IPS-20b (cell line): Measurements from ENCODE around the gene GPC3.
"Not testable (repeated sequence)": the region's sequence is repeated elsewhere in the genome, so short reads cannot be mapped to it uniquely, and the experiment has no call there.

Source experiments
- H3K27ac ChIP-seq: one replicate; pipeline ENCODE4 v1.5.1; 2013; ENCODE audit warnings: low read length
- H3K27me3 ChIP-seq: 2 replicates; pipeline ENCODE4 v1.6.1; 2013; ENCODE audit warnings: mild to moderate bottlenecking, low read length, inconsistent platforms; ENCODE audit not compliant: insufficient read depth
- H3K36me3 ChIP-seq: 2 replicates; pipeline ENCODE4 v1.6.1; 2013; ENCODE audit warnings: low read depth, mild to moderate bottlenecking, inconsistent platforms, low read length, moderate library complexity; ENCODE audit not compliant: insufficient read depth
- H3K4me1 ChIP-seq: 2 replicates; pipeline ENCODE4 v1.6.1; 2013; ENCODE audit warnings: mild to moderate bottlenecking, control low read depth, inconsistent platforms, low read length, moderate library complexity; ENCODE audit not compliant: insufficient read depth
- H3K4me3 ChIP-seq: 2 replicates; pipeline ENCODE4 v1.5.1; 2013; ENCODE audit warnings: mild to moderate bottlenecking, low read length, inconsistent platforms
- H3K9ac ChIP-seq: 2 replicates; pipeline ENCODE4 v1.6.1; 2013; ENCODE audit warnings: low read depth, mild to moderate bottlenecking, inconsistent platforms, low read length, moderate library complexity
- H3K9me3 ChIP-seq: 2 replicates; pipeline ENCODE4 v1.6.1; 2013; ENCODE audit warnings: mild to moderate bottlenecking, low read depth, low read length, inconsistent platforms; ENCODE audit not compliant: insufficient read depth

Gene GPC3

GRCh38 chrX:133533249-133533648 is 452.1 kb downstream of the GPC3 start:
- H3K9ac ChIP-seq: no peak overlapping the region
- no peaks in the 10 kb centered on the region for H3K9me3 ChIP-seq
- H3K4me3 ChIP-seq: no peak overlapping the region
- no peak overlapping the region for H3K27ac ChIP-seq
- H3K4me1 ChIP-seq: peaks cover under 1% of the 10 kb centered on the region; the same call in 1 of the 2 replicates
- no peaks in the 10 kb centered on the region for H3K27me3 ChIP-seq
- no peaks in the 10 kb centered on the region for H3K36me3 ChIP-seq

GRCh38 chrX:133530960-133531359 is 454.4 kb downstream of the GPC3 start:
- Histone ChIP-seq H3K27ac (no peak overlapping the region), H3K27me3 (no peaks in the 10 kb centered on the region), H3K4me3 (no peak overlapping the region), H3K9ac (no peak overlapping the region), H3K36me3 (no peaks in the 10 kb centered on the region), H3K4me1 (peaks cover 11% of the 10 kb centered on the region; the same call in 1 of the 2 replicates), H3K9me3 (no peaks in the 10 kb centered on the region)

GRCh38 chrX:133529578-133529977 is 455.8 kb downstream of the GPC3 start:
- Histone ChIP-seq H3K4me3 (no peak overlapping the region), H3K27me3 (no peaks in the 10 kb centered on the region), H3K9me3 (no peaks in the 10 kb centered on the region), H3K27ac (no peak overlapping the region), H3K4me1 (peaks cover 11% of the 10 kb centered on the region; the same call in 1 of the 2 replicates), H3K9ac (no peak overlapping the region), H3K36me3 (no peaks in the 10 kb centered on the region)

DNA sequence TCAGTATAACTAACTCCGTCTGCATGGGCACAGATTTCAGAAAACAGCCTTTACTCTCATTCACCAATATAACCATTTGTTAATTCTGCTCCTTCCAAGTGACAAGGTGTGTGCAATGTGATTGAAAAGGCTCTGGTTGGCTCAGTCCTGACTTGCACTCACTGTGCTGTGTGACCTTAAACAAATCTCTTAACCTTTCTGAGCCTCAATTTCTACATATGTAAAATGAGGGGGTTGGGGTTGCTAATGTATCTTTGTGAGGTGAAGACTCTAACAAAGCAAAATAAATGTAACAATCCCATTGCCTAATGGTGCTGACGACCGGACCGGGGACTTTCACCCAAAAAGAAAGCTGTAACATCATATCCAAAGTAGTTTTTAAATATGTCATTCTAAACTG is 457.6 kb downstream of the GPC3 start:
- Histone ChIP-seq H3K27me3 (no peaks in the 10 kb centered on the region), H3K4me3 (no peak overlapping the region), H3K36me3 (no peaks in the 10 kb centered on the region), H3K4me1 (peaks cover 11% of the 10 kb centered on the region; the same call in 1 of the 2 replicates), H3K9ac (no peak overlapping the region), H3K9me3 (no peaks in the 10 kb centered on the region), H3K27ac (no peak overlapping the region)

- Histone ChIP-seq H3K27me3 (no peaks in the 10 kb centered on the region), H3K9me3 (no peaks in the 10 kb centered on the region), H3K4me3 (no peak overlapping the region), H3K9ac (no peak overlapping the region), H3K27ac (no peak overlapping the region), H3K36me3 (no peaks in the 10 kb centered on the region), H3K4me1 (peaks cover 11% of the 10 kb centered on the region; the same call in 1 of the 2 replicates)
Measured at GRCh38 chrX:133527415-133527814, 458.0 kb downstream of the GPC3 start.

- not testable (repeated sequence) for H3K27me3 ChIP-seq, H3K36me3 ChIP-seq, H3K27ac ChIP-seq, H3K9me3 ChIP-seq, H3K9ac ChIP-seq, H3K4me3 ChIP-seq
- H3K4me1 ChIP-seq: peaks cover 11% of the 10 kb centered on the region; the same call in 1 of the 2 replicates
Measured at GRCh38 chrX:133526773-133527172, 458.6 kb downstream of the GPC3 start.

- Histone ChIP-seq H3K9me3 (0 out of 2 replicates have a peak, but pooled peaks cover under 1% of the 10 kb centered on the region), H3K4me3 (no peak overlapping the region), H3K36me3 (no peaks in the 10 kb centered on the region), H3K9ac (no peak overlapping the region), H3K4me1 (peaks cover 11% of the 10 kb centered on the region; the same call in 1 of the 2 replicates), H3K27me3 (no peaks in the 10 kb centered on the region), H3K27ac (no peak overlapping the region)
Measured at GRCh38 chrX:133523526-133523925, 461.9 kb downstream of the GPC3 start.

DNA sequence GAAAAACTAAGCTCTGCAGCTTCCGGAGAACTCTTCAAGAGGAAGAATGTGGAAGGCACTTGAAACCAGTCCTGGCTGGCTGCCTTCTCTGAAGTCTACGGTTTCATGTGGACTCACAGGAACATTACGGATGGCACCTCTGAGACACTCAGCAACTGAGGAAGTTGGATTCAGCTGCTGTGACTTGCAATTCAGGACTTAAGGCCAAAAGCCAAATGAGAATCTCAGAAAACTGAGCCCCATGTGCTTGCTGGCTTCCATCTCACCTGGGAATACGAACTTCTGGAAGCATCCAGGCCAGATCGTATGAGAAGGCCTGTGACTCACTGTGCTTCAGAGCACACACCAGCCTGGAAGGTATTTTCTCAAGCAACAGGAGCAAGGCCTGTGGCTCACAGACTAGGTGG is 462.3 kb downstream of the GPC3 start:
- no peaks in the 10 kb centered on the region for H3K36me3 ChIP-seq
- no peak overlapping the region for H3K9ac ChIP-seq
- peaks cover 5% of the 10 kb centered on the region; the same call in 1 of the 2 replicates for H3K9me3 ChIP-seq
- H3K4me3 ChIP-seq: no peak overlapping the region
- no peak overlapping the region for H3K27ac ChIP-seq
- H3K4me1 ChIP-seq: peaks cover 9% of the 10 kb centered on the region; the same call in 1 of the 2 replicates
- H3K27me3 ChIP-seq: no peaks in the 10 kb centered on the region

GRCh38 chrX:133516686-133517085 is 468.7 kb downstream of the GPC3 start:
- H3K9ac ChIP-seq: no peak overlapping the region
- H3K27ac ChIP-seq: no peak overlapping the region
- H3K27me3 ChIP-seq: no peaks in the 10 kb centered on the region
- H3K4me3 ChIP-seq: no peak overlapping the region
- peaks cover 7% of the 10 kb centered on the region; the same call in 1 of the 2 replicates for H3K9me3 ChIP-seq
- H3K36me3 ChIP-seq: no peaks in the 10 kb centered on the region
- no peaks in the 10 kb centered on the region for H3K4me1 ChIP-seq

- H3K9ac ChIP-seq: no peak overlapping the region
- H3K27ac ChIP-seq: no peak overlapping the region
- H3K36me3 ChIP-seq: no peaks in the 10 kb centered on the region
- H3K9me3 ChIP-seq: peaks cover 7% of the 10 kb centered on the region; the same call in 1 of the 2 replicates
- H3K4me3 ChIP-seq: no peak overlapping the region
- H3K27me3 ChIP-seq: no peaks in the 10 kb centered on the region
- H3K4me1 ChIP-seq: peaks cover 3% of the 10 kb centered on the region; the same call in 1 of the 2 replicates
Measured at GRCh38 chrX:133514486-133514885, 470.9 kb downstream of the GPC3 start.

DNA sequence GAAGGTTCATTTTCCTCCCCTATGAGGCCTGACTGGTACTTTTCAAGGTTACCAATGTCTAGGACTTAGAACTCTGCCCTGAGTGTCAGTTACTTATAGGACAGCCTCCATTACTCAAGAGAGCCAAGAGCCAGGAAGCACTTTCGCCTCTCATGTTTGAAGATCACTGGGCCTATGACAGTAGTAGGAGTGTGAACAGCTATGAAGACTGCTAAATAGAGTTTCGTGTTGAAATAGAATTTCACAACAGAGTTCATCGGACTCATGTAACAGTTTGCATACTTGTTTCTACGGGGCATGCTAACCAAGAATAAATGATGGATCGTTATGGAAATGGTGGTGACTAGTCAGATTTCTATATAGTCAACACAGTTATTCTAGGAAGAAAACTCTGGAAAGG is 472.3 kb downstream of the GPC3 start:
- no peaks in the 10 kb centered on the region for H3K36me3 ChIP-seq
- no peaks in the 10 kb centered on the region for H3K27me3 ChIP-seq
- H3K4me3 ChIP-seq: no peak overlapping the region
- no peak overlapping the region for H3K27ac ChIP-seq
- H3K9me3 ChIP-seq: peaks cover 3% of the 10 kb centered on the region; the same call in 1 of the 2 replicates
- H3K4me1 ChIP-seq: peaks cover 3% of the 10 kb centered on the region; the same call in 1 of the 2 replicates
- no peak overlapping the region for H3K9ac ChIP-seq

GRCh38 chrX:133511041-133511440 is 474.4 kb downstream of the GPC3 start:
- Histone ChIP-seq H3K27me3 (no peaks in the 10 kb centered on the region), H3K9ac (no peak overlapping the region), H3K9me3 (no peaks in the 10 kb centered on the region), H3K36me3 (no peaks in the 10 kb centered on the region), H3K27ac (no peak overlapping the region), H3K4me1 (peaks cover 3% of the 10 kb centered on the region; the same call in 1 of the 2 replicates), H3K4me3 (no peak overlapping the region)
